ENCODE data around the gene DNAJB9. TPM values are rescaled to one million over a fixed set of nuclear protein-coding genes. Genes with fewer than 3 reads are reported as not detected.

The DNAJB9 gene
- total RNA-seq, 1 experiment from 2014 or later, result 22.0 TPM

DNA sequence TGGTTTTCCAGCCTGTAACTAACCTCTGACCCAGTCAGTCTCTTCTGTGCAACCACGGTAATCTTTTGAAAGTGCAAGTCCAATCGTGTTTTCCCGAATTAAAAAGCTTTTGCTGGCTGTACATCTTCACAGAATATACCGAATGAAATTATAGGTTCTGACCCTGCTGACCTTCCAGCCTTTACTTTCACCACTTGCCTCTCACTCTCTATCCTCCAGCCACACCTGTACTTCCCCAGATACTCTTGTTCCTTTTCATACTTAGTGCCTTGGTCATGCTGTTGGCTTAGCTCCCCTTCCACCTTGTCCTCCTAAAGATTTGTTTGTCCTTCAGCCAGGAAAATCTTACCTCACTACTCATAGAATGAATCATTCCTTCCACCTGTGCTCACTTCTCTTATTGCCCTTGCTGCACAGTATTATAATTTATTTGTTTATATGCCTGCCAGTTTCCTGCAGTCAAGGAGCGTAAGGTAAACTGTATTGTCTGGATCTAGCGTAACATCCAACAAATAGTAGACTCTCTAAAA lies 41.4 kb upstream of the DNAJB9 start:
- Mint-ChIP-seq H3K9me3 (ENCODE audit: unreplicated experiment) (no peaks in the 10 kb centered on the region), H3K4me3 (ENCODE audit: unreplicated experiment) (peak overlapping the region; percentile 2), H3K36me3 (ENCODE audit: insufficient read depth, unreplicated experiment) (peaks cover 9% of the 10 kb centered on the region), H3K27ac (ENCODE audit: unreplicated experiment) (peak overlapping the region; percentile 1), H3K27me3 (ENCODE audit: insufficient read depth, unreplicated experiment) (no peaks in the 10 kb centered on the region), H3K4me1 (ENCODE audit: low read depth, unreplicated experiment) (peaks cover 23% of the 10 kb centered on the region)
- Histone ChIP-seq H3K27me3 (replicated peaks; ENCODE audit: control insufficient read depth, insufficient read depth, low read length) (no peaks in the 10 kb centered on the region), H3K4me1 (peaks cover 15% of the 10 kb centered on the region), H3K4me3 (ENCODE audit: low read depth, low read length) (no peak overlapping the region), H3K36me3 (ENCODE audit: control insufficient read depth, insufficient read depth, low read length) (no peaks in the 10 kb centered on the region), H3K9me3 (no peaks in the 10 kb centered on the region)
- BruUV-seq (replicated peaks), result no TSS peak
- intact Hi-C loops (cut with micrococcal nuclease; ENCODE audit: unreplicated experiment), result loop anchor here (10.0 kb wide), 1 partner anchor 513 kb away; no protein-coding TSS in a partner anchor
- ChIA-PET POLR2A (no interaction called here), CTCF (no interaction called here)
- DNase-seq, result no peak
- no peak for TF ChIP-seq CTCF (IDR thresholded peaks at IDR 0.05; ENCODE audit: insufficient read depth in 1 of 2, low read depth in 1 of 2, low read length in 1 of 2, severe bottlenecking in 1 of 2, unreplicated experiment in 1 of 2)

- no peak for DNase-seq
- Histone ChIP-seq H3K36me3 (ENCODE audit: control insufficient read depth, insufficient read depth, low read length) (no peaks in the 10 kb centered on the region), H3K9me3 (no peaks in the 10 kb centered on the region), H3K4me3 (ENCODE audit: low read depth, low read length) (no peak overlapping the region), H3K27me3 (replicated peaks; ENCODE audit: control insufficient read depth, insufficient read depth, low read length) (no peaks in the 10 kb centered on the region), H3K4me1 (peaks cover 5% of the 10 kb centered on the region)
- ChIA-PET POLR2A (no interaction called here), CTCF (no interaction called here)
- H3K27ac Mint-ChIP-seq (ENCODE audit: unreplicated experiment), result no peak overlapping the region
- BruUV-seq (replicated peaks), result no TSS peak
- H3K36me3 Mint-ChIP-seq (ENCODE audit: insufficient read depth, unreplicated experiment), result peaks cover 9% of the 10 kb centered on the region
- peaks cover 2% of the 10 kb centered on the region for H3K27me3 Mint-ChIP-seq (ENCODE audit: insufficient read depth, unreplicated experiment)
- intact Hi-C loops (cut with micrococcal nuclease; ENCODE audit: unreplicated experiment), result loop anchor here (10.0 kb wide), 1 partner anchor 515 kb away; no protein-coding TSS in a partner anchor
- TF ChIP-seq CTCF (IDR thresholded peaks at IDR 0.05; ENCODE audit: insufficient read depth in 1 of 2, low read depth in 1 of 2, low read length in 1 of 2, severe bottlenecking in 1 of 2, unreplicated experiment in 1 of 2), result no peak
- H3K4me1 Mint-ChIP-seq (ENCODE audit: low read depth, unreplicated experiment), result peaks cover 12% of the 10 kb centered on the region
- no peak overlapping the region for H3K4me3 Mint-ChIP-seq (ENCODE audit: unreplicated experiment)
- H3K9me3 Mint-ChIP-seq (ENCODE audit: unreplicated experiment), result no peaks in the 10 kb centered on the region
Observed at GRCh38 chr7:108529341-108529740, 40.3 kb upstream of the DNAJB9 start.

DNA sequence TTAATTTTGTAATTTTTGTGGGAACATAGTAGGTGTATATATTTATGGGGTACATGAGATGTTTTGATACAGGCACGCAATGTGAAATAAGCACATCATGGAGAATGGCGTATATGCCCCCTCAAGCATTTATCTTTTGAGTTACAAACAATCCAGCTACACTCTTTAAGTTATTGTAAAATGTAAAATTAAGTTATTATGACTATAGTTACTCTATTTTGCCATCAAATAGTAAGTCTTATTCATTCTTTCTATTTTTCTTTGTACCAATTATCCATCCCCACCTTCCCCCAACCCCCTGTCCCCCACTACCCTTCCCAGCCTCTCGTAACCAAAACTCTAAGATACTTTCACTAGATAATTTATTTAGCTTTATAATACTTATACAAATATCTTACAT lies 36.0 kb upstream of the DNAJB9 start:
- ChIA-PET CTCF (no interaction called here), POLR2A (no interaction called here)
- H3K27me3 Mint-ChIP-seq (ENCODE audit: insufficient read depth, unreplicated experiment), result peaks cover 3% of the 10 kb centered on the region
- H3K4me1 Mint-ChIP-seq (ENCODE audit: low read depth, unreplicated experiment), result no peaks in the 10 kb centered on the region
- no peak overlapping the region for H3K27ac Mint-ChIP-seq (ENCODE audit: unreplicated experiment)
- no peaks in the 10 kb centered on the region for H3K36me3 Mint-ChIP-seq (ENCODE audit: insufficient read depth, unreplicated experiment)
- no peaks in the 10 kb centered on the region for H3K27me3 ChIP-seq (replicated peaks; ENCODE audit: control insufficient read depth, insufficient read depth, low read length)
- intact Hi-C loops (cut with micrococcal nuclease; ENCODE audit: unreplicated experiment), result no loop called here
- no TSS peak for BruUV-seq (replicated peaks)
- TF ChIP-seq CTCF (IDR thresholded peaks at IDR 0.05; ENCODE audit: insufficient read depth in 1 of 2, low read depth in 1 of 2, low read length in 1 of 2, severe bottlenecking in 1 of 2, unreplicated experiment in 1 of 2), result no peak
- DNase-seq, result no peak
- no peak overlapping the region for H3K4me3 ChIP-seq (ENCODE audit: low read depth, low read length)
- no peak overlapping the region for H3K4me3 Mint-ChIP-seq (ENCODE audit: unreplicated experiment)
- H3K9me3 Mint-ChIP-seq (ENCODE audit: unreplicated experiment), result no peaks in the 10 kb centered on the region
- no peaks in the 10 kb centered on the region for H3K4me1 ChIP-seq
- H3K36me3 ChIP-seq (ENCODE audit: control insufficient read depth, insufficient read depth, low read length), result no peaks in the 10 kb centered on the region
- no peaks in the 10 kb centered on the region for H3K9me3 ChIP-seq
